HG02852 (cell line): ENCODE results near the gene CDC5L.

Source experiments
- ATAC-seq: cut with Tn5 transposase; IDR thresholded peaks from one replicate; pipeline ENCODE4 v1.9.1; 2021; ENCODE audit warnings: mild to moderate bottlenecking, moderate library complexity; ENCODE audit not compliant: unreplicated experiment

Gene CDC5L

GRCh38 chr6:44494011-44494501, 106.5 kb downstream of the CDC5L start:
- ATAC-seq, result no peak

GRCh38 chr6:44495036-44495901, 107.8 kb downstream of the CDC5L start:
- ATAC-seq, result no peak

- ATAC-seq, result no peak
Observed at GRCh38 chr6:44496665-44497369, 109.3 kb downstream of the CDC5L start.

GRCh38 chr6:44497807-44498206, 110.3 kb downstream of the CDC5L start:
- no peak for ATAC-seq

GRCh38 chr6:44498436-44498835, 110.9 kb downstream of the CDC5L start:
- ATAC-seq, result no peak

- ATAC-seq, result no peak
Observed at GRCh38 chr6:44499609-44500008, 112.1 kb downstream of the CDC5L start.
